Endometrium (tissue), 2 donors: Measurements from ENCODE around the gene SNX8.
"Not testable (repeated sequence)": the region's sequence is repeated elsewhere in the genome, so short reads cannot be mapped to it uniquely, and the experiment has no call there.

ENCODE experiments used
- FAIRE-seq: peaks from 2 replicates; lab custom pipeline; 2012; peaks lifted over from hg19 to GRCh38; lab: Jason Lieb, UNC
- donor health status: control.
- donor health status: control.

SNX8 gene

DNA sequence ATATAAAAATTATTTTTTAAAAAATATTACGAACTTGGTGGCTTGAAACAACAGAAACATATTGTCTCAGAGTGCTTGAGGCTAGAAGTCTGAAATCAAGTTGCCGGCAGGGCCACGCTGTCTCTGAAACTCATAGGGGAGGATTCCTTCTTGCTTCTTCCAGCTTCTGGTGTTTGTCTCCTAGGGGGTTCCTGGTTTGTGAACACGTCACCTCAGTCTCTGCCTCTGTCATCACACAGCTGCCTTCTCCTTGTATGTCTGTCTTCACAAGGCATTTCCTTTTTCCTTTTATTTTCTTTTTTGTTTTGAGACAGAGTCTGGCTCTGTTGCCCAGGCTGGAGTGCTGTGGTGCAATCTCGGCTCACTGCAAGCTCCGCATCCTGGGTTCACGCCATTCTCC, 12.7 kb upstream of the SNX8 start:
- no peak for FAIRE-seq

DNA sequence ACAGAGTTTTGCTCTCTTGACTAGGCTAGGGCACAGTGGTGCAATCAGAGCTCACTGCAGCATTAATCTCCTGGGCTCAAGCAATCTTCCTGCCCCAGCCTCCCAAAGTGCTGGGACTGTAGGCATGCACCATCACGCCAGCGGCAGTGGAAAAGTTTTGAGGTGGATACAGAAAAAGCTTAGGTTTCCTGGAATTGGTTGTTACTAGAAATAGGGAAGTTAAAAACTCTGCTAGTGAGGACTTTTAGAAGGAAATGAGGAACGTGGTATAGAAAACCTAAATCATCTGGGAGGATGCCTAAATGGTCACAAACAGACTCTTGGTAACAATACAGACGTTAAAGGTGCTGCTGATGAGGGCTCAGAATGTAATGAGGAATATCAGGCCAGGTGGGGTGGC, 10.9 kb upstream of the SNX8 start:
- no peak for FAIRE-seq

DNA sequence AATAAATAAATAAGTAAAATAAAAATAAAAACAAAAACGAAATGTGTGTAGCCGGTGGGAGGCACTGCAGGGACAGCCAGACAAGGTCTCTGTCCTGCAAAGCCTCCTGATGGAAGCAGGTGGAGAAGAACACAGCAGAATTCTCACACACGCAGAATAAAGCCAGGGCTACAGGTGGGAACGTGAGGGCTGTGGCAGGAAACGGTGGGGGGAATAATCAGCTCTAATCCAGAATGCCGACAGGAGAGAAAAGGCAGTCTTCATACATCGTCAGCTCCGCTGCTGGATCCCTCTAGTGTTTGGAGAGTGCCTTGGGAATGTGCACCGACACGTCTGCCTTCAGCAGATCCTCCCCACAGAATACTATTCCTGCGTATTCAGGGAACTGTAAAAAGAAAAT, 6.8 kb upstream of the SNX8 start:
- FAIRE-seq = no peak

DNA sequence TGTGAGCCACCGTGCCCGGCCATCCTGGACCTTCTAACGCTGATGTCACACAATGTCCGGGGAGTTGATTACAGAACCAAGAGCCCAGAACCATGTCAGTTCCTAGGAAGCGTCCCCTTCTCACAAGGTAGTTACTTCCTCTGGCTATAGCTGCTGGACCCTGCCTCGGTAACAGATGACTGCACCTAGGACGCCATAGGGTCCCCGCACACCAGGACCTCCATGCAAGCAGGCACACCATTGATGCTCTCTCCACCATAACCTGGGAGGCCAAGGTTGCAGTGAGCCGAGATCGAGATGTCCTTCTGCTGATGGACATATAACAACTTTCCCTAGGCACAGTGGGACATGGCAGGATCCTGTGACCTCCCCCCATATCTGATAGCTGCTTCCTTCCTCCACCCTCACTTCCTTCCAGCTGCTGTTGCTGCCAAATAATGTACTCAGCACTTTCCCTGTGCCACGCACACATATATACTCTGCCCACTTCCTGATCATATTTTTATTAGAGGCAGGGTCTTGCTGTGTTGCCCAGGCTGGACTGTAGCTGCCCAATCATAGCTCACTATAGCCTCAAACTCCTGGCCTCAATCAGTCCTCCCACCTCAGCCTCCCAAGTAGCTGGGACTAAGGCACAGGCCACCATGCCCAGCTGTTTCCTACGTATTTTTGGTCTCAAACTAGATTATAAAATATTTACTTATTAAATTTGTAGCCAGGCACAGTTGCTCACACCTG, 3.5 kb upstream of the SNX8 start:
- no peak for FAIRE-seq

DNA sequence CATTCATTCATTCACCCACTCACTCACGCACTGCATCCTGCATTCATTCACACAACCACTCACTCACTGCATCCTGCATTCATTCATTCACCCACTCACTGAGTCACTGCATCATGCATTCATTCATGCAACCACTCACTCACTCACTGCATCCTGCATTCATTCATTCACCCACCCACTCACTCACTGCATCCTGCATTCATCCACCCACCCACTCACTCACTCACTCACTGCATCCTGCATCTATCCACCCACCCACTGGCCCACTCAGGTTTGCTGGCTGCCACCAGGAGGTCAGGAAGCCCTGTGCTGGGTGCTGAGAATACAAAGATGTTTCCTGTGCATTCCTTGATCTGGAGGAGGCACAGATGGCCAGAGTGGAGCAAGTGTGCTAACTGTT, 2.3 kb upstream of the SNX8 start:
- FAIRE-seq = no peak

DNA sequence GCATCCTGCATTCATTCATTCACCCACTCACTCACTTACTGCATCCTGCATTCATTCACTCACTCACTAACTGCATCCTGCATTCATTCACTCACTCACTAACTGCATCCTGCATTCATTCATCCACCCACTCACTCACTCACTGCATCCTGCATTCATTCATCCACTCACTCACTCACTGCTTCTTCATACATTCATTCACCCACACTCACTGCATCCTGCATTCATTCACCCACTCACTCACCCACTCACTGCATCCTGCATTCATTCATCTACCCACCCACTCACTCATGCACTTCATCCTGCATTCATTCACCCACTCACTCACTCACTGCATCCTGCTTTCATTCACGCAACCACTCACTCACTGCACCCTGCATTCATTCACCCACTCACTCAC, 1.5 kb upstream of the SNX8 start:
- no peak for FAIRE-seq

DNA sequence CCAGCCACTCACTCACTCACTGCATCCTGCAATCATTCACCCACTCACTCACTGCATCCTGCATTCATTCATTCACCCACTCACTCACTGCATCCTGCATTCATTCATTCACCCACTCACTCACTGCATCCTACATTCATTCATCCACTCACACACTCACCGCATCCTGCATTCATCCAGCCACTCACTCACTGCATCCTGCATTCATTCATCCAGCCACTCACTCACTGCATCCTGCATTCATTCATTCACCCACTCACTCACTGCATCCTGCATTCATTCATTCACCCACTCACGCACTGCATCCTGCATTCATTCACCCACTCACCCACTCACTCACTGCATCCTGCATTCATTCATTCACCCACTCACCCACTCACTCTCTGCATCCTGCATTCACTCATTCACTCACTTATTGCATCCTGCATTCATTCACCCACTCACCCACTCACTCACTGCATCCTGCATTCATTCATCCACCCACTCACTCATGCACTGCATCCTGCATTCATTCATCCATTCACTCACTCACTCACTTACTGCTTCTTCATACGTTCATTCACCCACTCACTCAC, 802 bp upstream of the SNX8 start:
- not testable (repeated sequence) for FAIRE-seq

DNA sequence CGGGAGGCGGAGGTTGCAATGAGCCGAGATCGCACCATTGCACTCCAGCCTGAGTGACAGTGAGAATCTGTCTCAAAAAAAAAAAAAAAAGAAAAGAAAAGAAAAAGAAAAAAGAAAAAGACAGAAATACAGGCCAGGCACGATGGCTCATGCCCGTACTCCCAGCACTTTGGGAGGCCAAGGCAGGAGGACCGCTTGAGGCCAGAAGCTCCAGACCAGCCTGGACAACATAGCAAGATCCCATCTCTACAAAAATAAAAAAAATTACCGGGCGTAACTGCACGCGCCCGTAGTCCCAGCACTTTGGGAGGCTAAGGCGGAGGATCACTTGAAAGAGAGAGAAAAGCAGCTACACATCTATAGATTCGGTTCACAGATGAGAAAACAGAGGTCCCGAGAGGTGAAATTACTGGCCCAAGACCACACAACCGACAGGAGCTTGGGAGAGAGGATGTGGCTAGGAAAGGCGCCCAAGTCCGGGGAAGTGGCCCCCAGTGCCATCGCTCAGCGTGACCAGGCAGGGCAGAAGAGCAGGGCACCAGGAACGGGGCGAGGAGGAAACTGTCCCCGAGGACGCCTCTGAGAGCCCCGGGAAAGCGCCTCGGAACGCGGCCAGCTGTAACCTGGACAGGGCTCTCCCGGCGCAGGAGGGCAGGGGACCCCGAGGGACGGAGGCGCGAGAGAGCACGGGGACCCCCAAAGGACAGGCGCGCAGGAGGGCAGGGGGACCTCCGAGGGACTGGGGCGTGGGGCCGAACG, 612 bp downstream of the SNX8 start:
- FAIRE-seq = no peak

DNA sequence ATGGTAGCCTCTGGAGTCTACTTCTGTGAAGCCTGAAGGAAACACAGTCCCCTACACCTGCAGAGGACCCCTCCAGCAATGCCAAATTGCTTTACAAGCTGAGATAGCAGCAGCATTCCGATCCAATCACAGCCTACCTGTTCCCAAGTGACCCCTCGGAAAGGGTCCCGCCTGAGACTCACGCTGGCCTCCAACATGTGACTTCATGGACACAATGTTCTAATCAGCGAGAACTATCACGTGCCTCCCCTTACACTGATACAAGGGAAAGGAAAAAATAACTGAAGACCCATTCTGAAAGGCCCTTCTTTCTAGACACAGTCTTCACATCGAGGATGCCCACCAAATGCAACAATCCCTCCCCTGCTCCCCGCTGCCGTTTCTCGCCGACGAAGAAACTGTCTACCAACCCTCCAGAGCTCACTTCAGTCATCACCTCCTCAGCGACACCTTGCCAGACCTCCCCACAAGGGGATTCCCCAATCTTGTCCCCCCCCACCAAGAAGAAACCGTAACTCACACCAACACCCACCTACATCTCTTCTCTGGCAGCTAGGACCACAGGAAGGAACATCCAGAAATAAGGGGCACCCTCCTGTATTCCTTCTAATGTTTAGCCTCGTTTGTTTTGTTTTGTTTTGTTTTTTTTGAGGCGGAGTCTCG, 1.8 kb downstream of the SNX8 start:
- FAIRE-seq = no peak

DNA sequence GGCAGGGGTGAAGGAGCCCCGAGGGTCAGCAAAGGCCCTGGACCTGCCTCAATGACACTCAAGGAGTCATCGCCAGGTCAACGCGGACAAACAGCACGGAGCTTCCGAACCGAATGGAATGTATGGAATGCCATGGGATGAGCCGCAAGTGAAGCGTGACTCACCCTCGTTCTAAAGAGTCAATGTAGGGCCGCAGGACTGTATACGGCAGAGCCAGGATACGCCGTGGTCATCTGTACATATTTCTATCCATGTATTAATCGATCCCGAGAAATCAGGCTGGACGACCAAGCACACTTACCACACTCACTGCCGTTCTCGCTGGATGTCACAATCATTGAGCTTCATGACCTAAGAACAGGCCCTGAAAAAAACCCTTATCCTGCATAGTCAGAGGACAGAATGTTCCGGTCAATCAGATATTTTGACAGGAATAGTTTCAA, 4.3 kb downstream of the SNX8 start:
- FAIRE-seq = no peak

DNA sequence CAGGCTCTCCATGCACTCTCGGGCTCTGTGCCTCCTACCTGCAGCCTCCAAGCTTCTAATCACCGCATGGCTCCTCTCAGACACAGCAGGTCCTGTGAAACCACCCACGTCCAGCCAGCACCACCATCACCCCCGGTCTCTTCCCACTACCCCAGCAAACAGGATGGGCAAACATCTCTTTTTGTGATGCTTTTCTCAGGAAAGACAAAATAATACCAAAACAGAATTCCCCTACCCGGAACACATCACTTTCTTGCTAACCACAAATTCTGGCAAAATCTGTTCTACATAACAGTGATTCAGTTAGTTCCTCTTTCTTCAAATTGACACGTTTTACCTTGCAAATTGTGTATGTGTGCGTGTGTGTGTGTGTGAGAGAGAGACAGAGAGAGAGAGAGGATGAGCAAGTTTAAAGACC, 6.5 kb downstream of the SNX8 start:
- FAIRE-seq = no peak

DNA sequence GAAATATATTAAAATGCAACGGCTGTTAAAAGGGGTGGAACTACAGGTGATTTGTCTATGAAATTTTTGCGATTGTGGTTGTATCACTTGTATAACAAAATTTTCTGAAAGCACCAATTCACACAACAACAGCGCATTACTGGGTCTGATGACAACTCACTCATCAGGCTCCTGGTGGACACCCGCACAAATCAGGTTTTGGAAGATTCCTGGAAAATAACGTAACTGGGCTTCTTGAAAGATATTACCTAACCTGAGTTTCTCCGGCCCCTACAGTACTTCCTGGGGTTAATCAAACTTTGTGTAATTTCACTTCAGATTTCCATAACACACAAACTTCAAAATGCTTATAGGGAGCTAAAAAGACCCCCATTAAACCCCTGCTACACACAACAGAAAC, 7.6 kb downstream of the SNX8 start:
- no peak for FAIRE-seq

DNA sequence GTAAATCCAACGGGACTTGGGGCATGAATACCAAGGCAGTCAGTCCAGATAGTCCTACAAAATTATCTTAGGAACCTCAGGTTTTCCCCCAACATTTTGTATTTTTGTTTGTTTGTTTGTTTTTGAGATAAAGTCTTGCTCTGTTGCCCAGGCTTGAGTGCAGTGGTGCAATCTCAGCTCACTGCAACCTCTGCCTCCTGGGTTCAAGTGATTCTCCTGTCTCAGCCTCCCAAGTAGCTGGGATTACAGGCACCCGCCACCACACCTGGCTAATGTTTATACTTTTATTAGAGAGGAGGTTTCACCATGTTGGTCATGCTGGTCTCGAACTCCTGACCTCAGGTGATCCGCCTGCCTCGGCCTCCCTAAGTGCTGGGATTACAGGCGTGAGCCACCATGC, 9.0 kb downstream of the SNX8 start:
- not testable (repeated sequence) for FAIRE-seq

DNA sequence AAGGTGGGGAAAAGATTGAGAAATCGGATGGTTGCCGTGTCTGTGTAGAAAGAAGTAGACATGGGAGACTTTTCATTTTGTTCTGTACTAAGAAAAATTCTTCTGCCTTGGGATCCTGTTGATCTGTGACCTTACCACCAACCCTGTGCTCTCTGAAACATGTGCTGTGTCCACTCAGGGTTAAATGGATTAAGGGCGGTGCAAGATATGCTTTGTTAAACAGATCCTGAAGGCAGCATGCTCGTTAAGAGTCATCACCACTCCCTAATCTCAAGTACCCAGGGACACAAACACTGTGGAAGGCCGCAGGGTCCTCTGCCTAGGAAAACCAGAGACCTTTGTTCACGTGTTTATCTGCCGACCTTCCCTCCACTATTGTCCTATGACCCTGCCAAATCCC, 10.7 kb downstream of the SNX8 start:
- FAIRE-seq = not testable (repeated sequence)

DNA sequence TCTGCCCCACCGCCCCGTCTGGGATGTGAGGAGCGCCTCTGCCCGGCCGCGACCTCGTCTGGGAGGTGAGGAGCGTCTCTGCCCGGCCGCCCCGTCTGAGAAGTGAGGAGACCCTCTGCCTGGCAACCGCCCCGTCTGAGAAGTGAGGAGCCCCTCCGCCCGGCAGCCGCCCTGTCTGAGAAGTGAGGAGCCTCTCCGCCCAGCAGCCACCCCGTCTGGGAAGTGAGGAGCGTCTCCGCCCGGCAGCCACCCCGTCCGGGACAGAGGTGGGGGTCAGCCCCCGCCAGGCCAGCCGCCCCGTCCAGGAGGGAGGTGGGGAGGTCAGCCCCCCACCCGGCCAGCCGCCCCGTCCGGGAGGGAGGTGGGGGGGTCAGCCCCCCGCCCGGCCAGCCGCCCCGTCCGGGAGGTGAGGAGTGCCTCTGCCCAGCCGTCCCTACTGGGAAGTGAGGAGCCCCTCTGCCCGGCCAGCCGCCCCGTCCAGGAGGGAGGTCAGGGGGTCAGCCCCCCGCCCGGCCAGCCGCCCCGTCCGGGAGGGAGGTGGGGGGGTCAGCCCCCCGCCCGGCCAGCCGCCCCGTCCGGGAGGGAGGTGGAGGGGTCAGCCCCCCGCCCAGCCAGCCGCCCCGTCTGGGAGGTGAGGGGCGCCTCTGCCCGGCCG, 11.4 kb downstream of the SNX8 start:
- not testable (repeated sequence) for FAIRE-seq

DNA sequence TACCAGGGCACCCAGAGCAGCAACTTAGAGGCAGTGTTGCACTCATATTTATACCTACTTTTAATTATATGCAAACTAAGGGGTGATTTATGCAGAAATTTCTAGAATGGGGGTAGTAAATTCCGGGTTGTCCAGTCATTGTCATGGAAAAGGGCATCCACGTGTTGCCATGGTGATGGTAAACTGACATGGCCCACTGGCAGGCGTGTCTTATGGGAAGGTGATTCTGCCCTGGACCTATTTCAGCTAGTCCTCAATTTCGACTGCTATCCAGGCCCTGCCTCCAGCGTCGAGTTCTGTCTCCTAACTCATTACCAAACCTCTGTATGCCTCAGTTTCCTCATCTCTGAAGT, 12.8 kb downstream of the SNX8 start:
- no peak for FAIRE-seq

DNA sequence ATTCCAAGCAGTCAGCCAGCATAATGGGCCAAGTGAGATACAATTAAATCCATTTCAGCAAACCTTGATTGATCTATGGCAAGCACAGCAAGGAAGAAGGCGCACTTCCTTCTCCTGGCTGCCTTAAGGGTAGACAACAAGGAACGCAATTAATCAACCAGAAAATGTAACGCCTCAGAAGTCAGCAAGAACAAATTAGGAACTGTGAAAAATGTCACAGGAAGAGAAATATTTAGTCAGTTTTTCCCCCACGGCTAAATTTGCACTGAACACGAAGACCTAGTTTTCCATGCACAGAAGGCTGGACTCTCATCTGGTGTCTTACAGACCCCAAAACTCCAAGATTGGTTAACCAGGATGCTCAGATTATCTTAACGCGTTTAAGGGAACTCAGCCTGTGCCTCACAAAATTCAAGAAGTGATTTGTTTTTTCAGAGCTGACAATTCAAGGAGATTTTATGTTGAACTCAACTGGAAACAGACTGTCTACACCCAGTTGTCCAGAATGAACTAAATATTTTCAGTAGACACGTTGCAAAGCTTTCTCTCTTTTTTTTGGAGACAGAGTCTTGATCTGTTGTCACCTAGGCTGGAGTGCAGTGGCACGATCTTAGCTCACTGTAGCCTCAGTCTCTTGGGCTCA, 14.2 kb downstream of the SNX8 start:
- FAIRE-seq = no peak

DNA sequence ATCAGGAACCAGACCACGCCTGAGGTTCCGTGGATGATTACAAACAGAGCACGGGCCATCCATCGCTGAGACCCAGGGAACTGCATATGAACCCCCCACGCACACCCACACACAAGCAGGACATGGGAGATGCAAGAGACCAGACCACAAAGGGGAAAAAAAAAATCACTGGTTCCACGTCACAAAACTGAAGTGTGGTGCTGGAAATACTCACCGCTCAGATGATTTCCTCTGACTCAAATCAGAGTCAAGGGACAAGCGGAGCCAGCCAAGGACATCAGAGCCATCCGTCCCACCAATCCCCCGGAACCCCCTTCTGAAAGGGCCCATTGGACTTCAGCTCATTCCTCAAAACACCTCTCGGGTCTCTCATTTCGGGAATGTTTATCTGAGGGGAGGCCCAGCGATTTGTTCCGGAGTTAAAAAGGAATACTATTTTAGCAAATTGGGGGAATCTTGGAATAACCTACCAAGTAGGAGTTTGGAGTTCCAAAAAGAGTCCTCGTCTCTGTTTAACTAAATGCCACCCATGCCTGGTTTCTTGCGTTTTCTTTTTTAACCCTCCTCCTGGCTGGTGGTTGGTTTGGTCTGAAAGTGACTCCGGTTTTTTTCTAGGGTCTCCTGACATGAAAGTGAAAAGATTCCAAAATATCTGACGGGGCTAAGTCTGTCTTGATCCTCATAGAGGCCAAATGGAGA, 15.0 kb downstream of the SNX8 start:
- FAIRE-seq = no peak

DNA sequence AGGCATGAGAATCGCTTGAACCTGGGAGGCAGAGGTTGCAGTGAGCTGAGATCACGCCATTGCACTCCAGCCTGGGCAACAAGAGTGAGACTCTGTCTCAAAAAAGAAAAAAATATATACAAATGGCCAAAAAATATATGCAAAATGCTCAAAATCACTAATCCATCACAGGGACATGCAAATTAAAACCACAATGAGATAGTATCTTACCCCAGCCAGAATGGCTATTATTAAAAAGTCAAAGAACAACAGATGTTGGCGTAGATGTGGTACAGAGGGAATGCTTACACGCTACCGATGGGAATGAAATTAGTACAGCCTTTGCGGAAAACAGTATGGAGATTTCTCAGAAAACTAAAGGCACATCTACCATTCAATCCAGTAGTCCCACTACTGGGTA, 17.4 kb downstream of the SNX8 start:
- FAIRE-seq = no peak

DNA sequence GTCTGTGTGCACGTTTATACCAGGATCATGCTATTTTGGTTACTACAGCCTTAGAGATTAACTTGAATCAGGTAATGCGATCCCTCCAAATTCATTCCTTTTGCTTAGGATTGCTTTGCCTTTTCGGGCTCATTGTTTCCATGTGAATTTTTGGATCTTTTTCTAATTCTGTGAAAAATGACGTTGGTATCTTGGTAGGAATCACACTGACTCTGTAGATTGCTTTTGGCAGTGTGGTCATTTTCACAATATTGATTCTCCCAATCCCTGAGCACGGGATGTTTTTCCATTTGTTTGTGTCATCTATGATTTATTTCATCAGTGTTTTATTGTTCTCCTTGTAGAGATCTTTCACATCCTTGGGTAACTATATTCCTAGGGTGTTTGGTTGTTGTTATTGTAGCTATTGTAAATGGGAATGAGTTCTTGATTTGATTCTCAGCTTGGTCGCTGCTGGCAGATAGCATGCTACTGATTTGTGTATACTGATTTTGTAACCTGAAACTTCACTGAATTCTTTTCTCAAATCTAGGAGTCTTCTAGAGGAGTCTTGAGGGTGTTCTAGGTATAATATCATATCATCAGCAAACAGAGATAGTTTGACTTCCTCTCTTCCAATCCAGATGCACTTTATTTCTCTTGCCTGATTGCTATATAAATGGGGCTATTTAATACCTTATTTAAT, 18.2 kb downstream of the SNX8 start:
- FAIRE-seq = no peak

DNA sequence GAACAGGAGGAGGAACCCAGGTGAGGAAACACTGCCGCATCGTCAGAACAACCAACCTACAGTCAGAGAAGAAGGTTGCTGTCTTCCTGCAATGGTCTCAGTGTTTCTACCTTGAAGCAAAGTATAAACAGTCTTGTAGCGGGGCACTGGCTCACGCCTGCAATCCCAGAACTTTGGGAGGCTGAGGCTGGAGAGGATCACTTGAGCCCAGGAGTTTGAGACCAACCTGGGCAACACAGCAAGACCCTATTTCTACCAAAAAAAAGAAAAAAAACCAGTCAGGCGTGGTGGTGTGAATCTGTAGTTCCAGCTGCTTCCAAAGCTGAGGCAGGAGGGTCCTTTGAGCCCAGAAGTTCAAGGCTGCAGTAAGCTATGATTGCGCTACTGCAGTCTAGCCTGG, 23.4 kb downstream of the SNX8 start:
- no peak for FAIRE-seq
